Neural cell (in vitro differentiated cells): ENCODE results near the gene GPSM1. TPM values are rescaled to one million over a fixed set of nuclear protein-coding genes. Genes with fewer than 3 reads are reported as not detected.

Experiments used
- H2AFZ ChIP-seq: fragments of 200-600, 300-800 bp; sonication (generic), shearing (Covaris generic); 2 replicates; pipeline ENCODE4 v1.6.0; 2014; ENCODE audit warnings: low read depth, mild to moderate bottlenecking, antibody characterized with exemption, low read length, moderate library complexity
- H3F3A ChIP-seq: fragments of 200-600 bp; shearing (Covaris generic); 2 replicates; pipeline ENCODE4 v1.6.1; 2016; ENCODE audit warnings: mild to moderate bottlenecking, moderate library complexity, mixed read lengths, antibody characterized with exemption, low read length; ENCODE audit not compliant: insufficient read depth, poor library complexity, severe bottlenecking
- H3K27ac ChIP-seq: fragments of 200-600, 300-800 bp; sonication (generic), shearing (Covaris generic); 2 replicates; pipeline ENCODE4 v1.5.1; 2014; ENCODE audit warnings: mild to moderate bottlenecking, low read length, moderate library complexity
- H3K27me3 ChIP-seq: fragments of 300-800, 200-600 bp; sonication (generic), shearing (Covaris generic); 2 replicates; pipeline ENCODE4 v1.6.0; 2014; ENCODE audit warnings: mild to moderate bottlenecking, low read depth, low read length, moderate library complexity; ENCODE audit not compliant: insufficient read depth
- H3K36me3 ChIP-seq: fragments of 300-800, 200-600 bp; sonication (generic), shearing (Covaris generic); 2 replicates; pipeline ENCODE4 v1.5.1; 2014; ENCODE audit warnings: mild to moderate bottlenecking, antibody characterized with exemption, low read length, moderate library complexity; ENCODE audit not compliant: insufficient read depth
- H3K4me2 ChIP-seq: fragments of 300-800, 200-600 bp; sonication (generic), shearing (Covaris generic); 2 replicates; pipeline ENCODE4 v1.6.0; 2014; ENCODE audit warnings: mild to moderate bottlenecking, low read length
- H3K4me3 ChIP-seq: fragments of 300-800, 200-600 bp; sonication (generic), shearing (Covaris generic); 2 replicates; pipeline ENCODE4 v1.5.1; 2014; ENCODE audit warnings: mild to moderate bottlenecking, low read length, moderate library complexity
- H3K79me2 ChIP-seq: fragments of 200-600 bp; shearing (Covaris generic); replicated peaks from 2 replicates; pipeline ENCODE4 v1.6.0; 2014; ENCODE audit warnings: mild to moderate bottlenecking, low read length, moderate library complexity; ENCODE audit not compliant: insufficient read depth
- H3K9ac ChIP-seq: fragments of 300-800, 200-600 bp; sonication (generic), shearing (Covaris generic); 2 replicates; pipeline ENCODE4 v1.6.1; 2016; ENCODE audit warnings: mild to moderate bottlenecking, low read length, mixed read lengths
- H3K9me2 ChIP-seq: fragments of 200-600 bp; shearing (Covaris generic); 2 replicates; pipeline ENCODE4 v1.6.1; 2016; ENCODE audit warnings: mild to moderate bottlenecking, low read length, mixed read lengths; ENCODE audit not compliant: insufficient read depth
- H3K9me3 ChIP-seq: fragments of 200-600, 300-800 bp; sonication (generic), shearing (Covaris generic); 2 replicates; pipeline ENCODE4 v1.6.1; 2016; ENCODE audit warnings: mild to moderate bottlenecking, mixed run types, low read length, moderate library complexity, mixed read lengths
- H4K20me1 ChIP-seq: fragments of 200-600 bp; shearing (Covaris generic); 2 replicates; pipeline ENCODE4 v1.6.1; 2016; ENCODE audit warnings: mild to moderate bottlenecking, mixed run types; ENCODE audit not compliant: insufficient read depth
- CTCF ChIP-seq: fragments of 450-650 bp; IDR thresholded peaks from 2 replicates; pipeline ENCODE4 v1.5.1; 2014; ENCODE audit warnings: antibody characterized with exemption, mild to moderate bottlenecking, moderate library complexity; ENCODE audit not compliant: poor library complexity, severe bottlenecking
- EP300 ChIP-seq: fragments of 450-650 bp; conservative IDR thresholded peaks from 2 replicates; pipeline ENCODE4 v1.6.1; 2014; ENCODE audit warnings: antibody characterized with exemption, mild to moderate bottlenecking, moderate library complexity; ENCODE audit not compliant: poor library complexity, severe bottlenecking
- EZH2 ChIP-seq: fragments of 200-600, 300-800 bp; shearing (Covaris generic), sonication (generic); IDR thresholded peaks from 2 replicates; pipeline ENCODE4 v1.6.1; 2014; ENCODE audit warnings: antibody characterized with exemption, low read length, borderline replicate concordance, mild to moderate bottlenecking; ENCODE audit not compliant: insufficient read depth, poor library complexity, severe bottlenecking
- MXI1 ChIP-seq: fragments of 450-650 bp; conservative IDR thresholded peaks from 2 replicates; pipeline ENCODE4 v1.6.1; 2014; ENCODE audit warnings: antibody characterized with exemption, mild to moderate bottlenecking; ENCODE audit not compliant: poor library complexity, severe bottlenecking
- POLR2AphosphoS5 ChIP-seq: IDR thresholded peaks from 2 replicates; pipeline ENCODE4 v1.6.1; 2012
- RAD21 ChIP-seq: fragments of 450-650 bp; conservative IDR thresholded peaks from 2 replicates; pipeline ENCODE4 v1.6.1; 2014; ENCODE audit warnings: antibody characterized with exemption, mild to moderate bottlenecking, moderate library complexity
- REST ChIP-seq: IDR thresholded peaks from 2 replicates; pipeline ENCODE4 v1.6.1; 2012; ENCODE audit warnings: borderline replicate concordance
- SMC3 ChIP-seq: fragments of 450-650 bp; conservative IDR thresholded peaks from 2 replicates; pipeline ENCODE4 v1.6.1; 2014; ENCODE audit warnings: antibody characterized with exemption, mild to moderate bottlenecking, moderate library complexity; ENCODE audit not compliant: poor library complexity
- TAF1 ChIP-seq: IDR thresholded peaks from 2 replicates; pipeline ENCODE4 v1.6.1; 2012; ENCODE audit warnings: low read depth
- polyA plus RNA-seq: library from polyadenylated mRNA; depleted of rRNA; stranded (reverse); fragments of >200 nt; gene quantifications from 2 replicates; pipeline ENCODE4 v1.2.3, GENCODE V29; 2014

The GPSM1 gene
- polyA plus RNA-seq, 1 donor from 2014 or later = 117 TPM

- TF ChIP-seq EZH2 = no peak
- TF ChIP-seq TAF1 = no peak
- no peak for TF ChIP-seq SMC3
- TF ChIP-seq EP300 = no peak
- TF ChIP-seq CTCF = no peak
- TF ChIP-seq REST = no peak
- no peak for TF ChIP-seq RAD21
- no peak for TF ChIP-seq POLR2AphosphoS5
- TF ChIP-seq MXI1 = no peak
- no peaks in the 10 kb centered on the region for H3K27me3 ChIP-seq
- no peaks in the 10 kb centered on the region for H3K36me3 ChIP-seq
- no peak overlapping the region for H3K27ac ChIP-seq
- H2AFZ ChIP-seq = no peak overlapping the region
- H3K9ac ChIP-seq = no peak overlapping the region
- no peaks in the 10 kb centered on the region for H3F3A ChIP-seq
- H3K79me2 ChIP-seq = no peaks in the 10 kb centered on the region
- H3K4me2 ChIP-seq = no peak overlapping the region
- H3K4me3 ChIP-seq = no peak overlapping the region
- H4K20me1 ChIP-seq = no peaks in the 10 kb centered on the region
- H3K9me2 ChIP-seq = no peaks in the 10 kb centered on the region
- no peaks in the 10 kb centered on the region for H3K9me3 ChIP-seq
Measured at GRCh38 chr9:136295055-136295454, 32.3 kb upstream of the GPSM1 start.

GRCh38 chr9:136295542-136296433, 31.6 kb upstream of the GPSM1 start:
- H3K79me2 ChIP-seq = no peaks in the 10 kb centered on the region
- no peak overlapping the region for H3K4me2 ChIP-seq
- no peak overlapping the region for H3K27ac ChIP-seq
- H3K4me3 ChIP-seq = no peak overlapping the region
- H3K9ac ChIP-seq = no peak overlapping the region
- no peak overlapping the region for H2AFZ ChIP-seq
- H3K36me3 ChIP-seq = no peaks in the 10 kb centered on the region
- no peaks in the 10 kb centered on the region for H3K27me3 ChIP-seq
- H3K9me2 ChIP-seq = no peaks in the 10 kb centered on the region
- H3K9me3 ChIP-seq = no peaks in the 10 kb centered on the region
- no peaks in the 10 kb centered on the region for H3F3A ChIP-seq
- H4K20me1 ChIP-seq = no peaks in the 10 kb centered on the region
- TF ChIP-seq MXI1 (no peak), CTCF (no peak), TAF1 (no peak), EP300 (no peak), SMC3 (no peak), REST (no peak), POLR2AphosphoS5 (no peak), RAD21 (no peak), EZH2 (no peak)
